HG03103 (cell line): ENCODE results near the gene FCN1.
"Not testable (repeated sequence)": the region's sequence is repeated elsewhere in the genome, so short reads cannot be mapped to it uniquely, and the experiment has no call there.

ENCODE experiments used
- ATAC-seq: cut with Tn5 transposase; IDR thresholded peaks from one replicate; pipeline ENCODE4 v1.9.1; 2021; ENCODE audit warnings: low read depth; ENCODE audit not compliant: unreplicated experiment

FCN1 gene

GRCh38 chr9:134917431-134918373, at the start of gene FCN1:
Gene FCN1 (minus strand): TSS chr9:134917912. CDS start chr9:134917871, 41 bp downstream.
- ATAC-seq, result no peak

GRCh38 chr9:134966697-134967546, 49.2 kb upstream of the FCN1 start:
- ATAC-seq, result no peak

GRCh38 chr9:134966270-134966669, 48.6 kb upstream of the FCN1 start:
- ATAC-seq, result no peak

- no peak for ATAC-seq
These were observed 48.1 kb upstream of the FCN1 start for GRCh38 chr9:134965851-134966250.

GRCh38 chr9:134965411-134965810, 47.7 kb upstream of the FCN1 start:
- no peak for ATAC-seq

- ATAC-seq, result no peak
These were observed 46.8 kb upstream of the FCN1 start for GRCh38 chr9:134964271-134965055.

- ATAC-seq, result no peak
These were observed 45.8 kb upstream of the FCN1 start for GRCh38 chr9:134963546-134963945.

GRCh38 chr9:134962973-134963364, 45.3 kb upstream of the FCN1 start:
- no peak for ATAC-seq

GRCh38 chr9:134962065-134962972, 44.6 kb upstream of the FCN1 start:
- no peak for ATAC-seq

GRCh38 chr9:134961331-134962064, 43.8 kb upstream of the FCN1 start:
- no peak for ATAC-seq

GRCh38 chr9:134960701-134961181, 43.0 kb upstream of the FCN1 start:
- no peak for ATAC-seq

- no peak for ATAC-seq
These were observed 42.2 kb upstream of the FCN1 start for GRCh38 chr9:134959971-134960310.

GRCh38 chr9:134959126-134959970, 41.6 kb upstream of the FCN1 start:
- ATAC-seq, result no peak

GRCh38 chr9:134957945-134958227, 40.2 kb upstream of the FCN1 start:
- no peak for ATAC-seq

- no peak for ATAC-seq
These were observed 39.6 kb upstream of the FCN1 start for GRCh38 chr9:134957165-134957944.

GRCh38 chr9:134956387-134956786, 38.7 kb upstream of the FCN1 start:
- not testable (repeated sequence) for ATAC-seq

GRCh38 chr9:134955801-134956200, 38.1 kb upstream of the FCN1 start:
- ATAC-seq, result no peak
